DMS53 treated with DMSO at 0.1 percent for 48 hours (cell line): ENCODE results near the gene FXYD5.
"Not testable (repeated sequence)": the region's sequence is repeated elsewhere in the genome, so short reads cannot be mapped to it uniquely, and the experiment has no call there.

Source experiments
- DNase-seq: peaks from one replicate; lab custom pipeline; 2025; ENCODE audit not compliant: unreplicated experiment; lab: John Stamatoyannopoulos, UW

FXYD5 gene

GRCh38 chr19:35177377-35178274, 23.1 kb downstream of the FXYD5 start:
- no peak for DNase-seq

GRCh38 chr19:35178701-35179100, 24.2 kb downstream of the FXYD5 start:
- no peak for DNase-seq

- no peak for DNase-seq
Observed at GRCh38 chr19:35179830-35180229, 25.3 kb downstream of the FXYD5 start.

GRCh38 chr19:35181387-35181786, 26.9 kb downstream of the FXYD5 start:
- DNase-seq = no peak

- DNase-seq = no peak
Observed at GRCh38 chr19:35184267-35184666, 29.7 kb downstream of the FXYD5 start.

GRCh38 chr19:35184884-35185283, 30.3 kb downstream of the FXYD5 start:
- no peak for DNase-seq

- no peak for DNase-seq
Observed at GRCh38 chr19:35194012-35194984, 39.8 kb downstream of the FXYD5 start.

GRCh38 chr19:35195830-35196229, 41.3 kb downstream of the FXYD5 start:
- no peak for DNase-seq

- not testable (repeated sequence) for DNase-seq
Observed at GRCh38 chr19:35196861-35197260, 42.3 kb downstream of the FXYD5 start.

GRCh38 chr19:35199481-35199880, 44.9 kb downstream of the FXYD5 start:
- DNase-seq = no peak

- DNase-seq = no peak
Observed at GRCh38 chr19:35202722-35203688, 48.5 kb downstream of the FXYD5 start.

- DNase-seq = no peak
Observed at GRCh38 chr19:35204799-35205732, 50.5 kb downstream of the FXYD5 start.

GRCh38 chr19:35205733-35206323, 51.3 kb downstream of the FXYD5 start:
- no peak for DNase-seq

- DNase-seq = no peak
Observed at GRCh38 chr19:35206379-35206778, 51.8 kb downstream of the FXYD5 start.

GRCh38 chr19:35206855-35207254, 52.3 kb downstream of the FXYD5 start:
- DNase-seq = no peak

- DNase-seq = no peak
Observed at GRCh38 chr19:35207391-35207871, 52.9 kb downstream of the FXYD5 start.

- no peak for DNase-seq
Observed at GRCh38 chr19:35208121-35208520, 53.6 kb downstream of the FXYD5 start.

- no peak for DNase-seq
Observed at GRCh38 chr19:35209646-35210045, 55.1 kb downstream of the FXYD5 start.
